ENCODE data around the gene PLCH1. TPM values are rescaled to one million over a fixed set of nuclear protein-coding genes. Genes with fewer than 3 reads are reported as not detected.

PLCH1 gene
- total and polyA plus RNA-seq, 9 of the 15 experiments (the other 6 are each of a cell fraction or from before 2014, with no cell fraction given): 0.17 to 0.62 (median 0.40) TPM

- Histone ChIP-seq H3K27me3 (ENCODE audit: control insufficient read depth in 2 of 2, insufficient read depth in 2 of 2, low read length in 2 of 2) (no peaks in the 10 kb centered on the region), H2AFZ (ENCODE audit: low read depth, low read length) (no peak overlapping the region), H3K4me1 (replicated peaks in 1 of 2; ENCODE audit: control insufficient read depth in 2 of 2, insufficient read depth in 2 of 2, low read length in 2 of 2) (no peaks in the 10 kb centered on the region), H3K9me3 (replicated peaks; ENCODE audit: control insufficient read depth, insufficient read depth, low read depth, low read length) (no peaks in the 10 kb centered on the region), H3K9ac (ENCODE audit: insufficient read depth in 1 of 2, low read depth in 2 of 2, low read length in 2 of 2) (no peak overlapping the region), H3K79me2 (ENCODE audit: control insufficient read depth, insufficient read depth, low read length) (no peaks in the 10 kb centered on the region), H3K9me1 (ENCODE audit: control insufficient read depth, insufficient read depth, low read length) (no peaks in the 10 kb centered on the region), H3K4me2 (ENCODE audit: insufficient read depth, low read length) (no peak overlapping the region), H4K20me1 (replicated peaks; ENCODE audit: control insufficient read depth, insufficient read depth, low read length) (no peaks in the 10 kb centered on the region), H3K36me3 (ENCODE audit: control insufficient read depth, insufficient read depth, low read length) (no peaks in the 10 kb centered on the region), H3K4me3 (no peak overlapping the region), H3K27ac (ENCODE audit: extremely low read depth, low read depth, low read length) (no peak overlapping the region)
- POLR2A ChIA-PET: no interaction called here
- DNase-seq (ENCODE audit: extremely low read depth in 1 of 4, low spot score in 3 of 4) (no peak), ATAC-seq (no peak), FAIRE-seq (no peak)
- in situ Hi-C loops (cut with MboI): no loop called here
- WGBS (ENCODE audit: insufficient coverage, low coverage, missing lambda C conversion rate): 0% methylated on average over 5 of the region's 5 CpGs
- CTCF ChIA-PET (ENCODE audit: low intra/inter-chr PET ratio): no interaction called here
- BruUV-seq (replicated peaks): no TSS peak
- no peak for TF ChIP-seq SNIP1 (IDR thresholded peaks at IDR 0.05; ENCODE audit: low read depth)
- TF ChIP-seq ZNF561 (CRISPR knock-in tag; conservative IDR thresholded peaks at IDR 0.05): no peak
- no peak for TF ChIP-seq ZZZ3 (IDR thresholded peaks at IDR 0.05)
- TF ChIP-seq DMBX1 (CRISPR knock-in tag; IDR thresholded peaks at IDR 0.05; ENCODE audit: borderline replicate concordance): no peak
- intact Hi-C loops (cut with micrococcal nuclease): no loop called here
These were observed 242.2 kb downstream of the PLCH1 start for GRCh38 chr3:155502630-155503029.

- ChIA-PET CTCF (ENCODE audit: low intra/inter-chr PET ratio) (no interaction called here), POLR2A (interaction anchor here (0.7 kb wide), 1 partner anchor 41 kb away, joined by 3 read pairs; no protein-coding TSS in a partner anchor)
- no peaks in the 10 kb centered on the region for H3K79me2 ChIP-seq (ENCODE audit: control insufficient read depth, insufficient read depth, low read length)
- no peak for FAIRE-seq
- H3K9me1 ChIP-seq (ENCODE audit: control insufficient read depth, insufficient read depth, low read length): no peaks in the 10 kb centered on the region
- intact Hi-C loops (cut with micrococcal nuclease) (no loop called here), in situ Hi-C loops (cut with MboI) (no loop called here)
- H3K4me3 ChIP-seq: no peak overlapping the region
- no peak overlapping the region for H3K9ac ChIP-seq (ENCODE audit: insufficient read depth in 1 of 2, low read depth in 2 of 2, low read length in 2 of 2)
- H2AFZ ChIP-seq (ENCODE audit: low read depth, low read length): no peak overlapping the region
- H3K4me2 ChIP-seq (ENCODE audit: insufficient read depth, low read length): no peak overlapping the region
- no peaks in the 10 kb centered on the region for H3K4me1 ChIP-seq (replicated peaks in 1 of 2; ENCODE audit: control insufficient read depth in 2 of 2, insufficient read depth in 2 of 2, low read length in 2 of 2)
- WGBS (ENCODE audit: insufficient coverage, low coverage, missing lambda C conversion rate): 0% methylated on average over 4 of the region's 4 CpGs
- BruUV-seq (replicated peaks): no TSS peak
- no peaks in the 10 kb centered on the region for H3K36me3 ChIP-seq (ENCODE audit: control insufficient read depth, insufficient read depth, low read length)
- no peak for DNase-seq (ENCODE audit: extremely low read depth in 1 of 4, low spot score in 3 of 4)
- H4K20me1 ChIP-seq (replicated peaks; ENCODE audit: control insufficient read depth, insufficient read depth, low read length): no peaks in the 10 kb centered on the region
- ATAC-seq: no peak
- H3K9me3 ChIP-seq (replicated peaks; ENCODE audit: control insufficient read depth, insufficient read depth, low read depth, low read length): no peaks in the 10 kb centered on the region
- H3K27me3 ChIP-seq (ENCODE audit: control insufficient read depth in 2 of 2, insufficient read depth in 2 of 2, low read length in 2 of 2): no peaks in the 10 kb centered on the region
- no peak overlapping the region for H3K27ac ChIP-seq (ENCODE audit: extremely low read depth, low read depth, low read length)
- TF ChIP-seq GTF2F1 (IDR thresholded peaks at IDR 0.05; ENCODE audit: low read depth, low read length) (no peak), SIX5 (IDR thresholded peaks at IDR 0.05; ENCODE audit: borderline replicate concordance in 1 of 2, insufficient read depth in 1 of 2, low read depth in 1 of 2, low read length in 2 of 2) (no peak), ZKSCAN8 (CRISPR knock-in tag; IDR thresholded peaks at IDR 0.05) (no peak), ILF3 (IDR thresholded peaks at IDR 0.05; ENCODE audit: borderline replicate concordance) (no peak), GABPA (tag; conservative IDR thresholded peaks at IDR 0.05; ENCODE audit: low read depth) (no peak), MCM7 (IDR thresholded peaks at IDR 0.05) (no peak), CREM (IDR thresholded peaks at IDR 0.05; ENCODE audit: low read depth) (no peak)
- TF ChIP-seq, protein P1, sequence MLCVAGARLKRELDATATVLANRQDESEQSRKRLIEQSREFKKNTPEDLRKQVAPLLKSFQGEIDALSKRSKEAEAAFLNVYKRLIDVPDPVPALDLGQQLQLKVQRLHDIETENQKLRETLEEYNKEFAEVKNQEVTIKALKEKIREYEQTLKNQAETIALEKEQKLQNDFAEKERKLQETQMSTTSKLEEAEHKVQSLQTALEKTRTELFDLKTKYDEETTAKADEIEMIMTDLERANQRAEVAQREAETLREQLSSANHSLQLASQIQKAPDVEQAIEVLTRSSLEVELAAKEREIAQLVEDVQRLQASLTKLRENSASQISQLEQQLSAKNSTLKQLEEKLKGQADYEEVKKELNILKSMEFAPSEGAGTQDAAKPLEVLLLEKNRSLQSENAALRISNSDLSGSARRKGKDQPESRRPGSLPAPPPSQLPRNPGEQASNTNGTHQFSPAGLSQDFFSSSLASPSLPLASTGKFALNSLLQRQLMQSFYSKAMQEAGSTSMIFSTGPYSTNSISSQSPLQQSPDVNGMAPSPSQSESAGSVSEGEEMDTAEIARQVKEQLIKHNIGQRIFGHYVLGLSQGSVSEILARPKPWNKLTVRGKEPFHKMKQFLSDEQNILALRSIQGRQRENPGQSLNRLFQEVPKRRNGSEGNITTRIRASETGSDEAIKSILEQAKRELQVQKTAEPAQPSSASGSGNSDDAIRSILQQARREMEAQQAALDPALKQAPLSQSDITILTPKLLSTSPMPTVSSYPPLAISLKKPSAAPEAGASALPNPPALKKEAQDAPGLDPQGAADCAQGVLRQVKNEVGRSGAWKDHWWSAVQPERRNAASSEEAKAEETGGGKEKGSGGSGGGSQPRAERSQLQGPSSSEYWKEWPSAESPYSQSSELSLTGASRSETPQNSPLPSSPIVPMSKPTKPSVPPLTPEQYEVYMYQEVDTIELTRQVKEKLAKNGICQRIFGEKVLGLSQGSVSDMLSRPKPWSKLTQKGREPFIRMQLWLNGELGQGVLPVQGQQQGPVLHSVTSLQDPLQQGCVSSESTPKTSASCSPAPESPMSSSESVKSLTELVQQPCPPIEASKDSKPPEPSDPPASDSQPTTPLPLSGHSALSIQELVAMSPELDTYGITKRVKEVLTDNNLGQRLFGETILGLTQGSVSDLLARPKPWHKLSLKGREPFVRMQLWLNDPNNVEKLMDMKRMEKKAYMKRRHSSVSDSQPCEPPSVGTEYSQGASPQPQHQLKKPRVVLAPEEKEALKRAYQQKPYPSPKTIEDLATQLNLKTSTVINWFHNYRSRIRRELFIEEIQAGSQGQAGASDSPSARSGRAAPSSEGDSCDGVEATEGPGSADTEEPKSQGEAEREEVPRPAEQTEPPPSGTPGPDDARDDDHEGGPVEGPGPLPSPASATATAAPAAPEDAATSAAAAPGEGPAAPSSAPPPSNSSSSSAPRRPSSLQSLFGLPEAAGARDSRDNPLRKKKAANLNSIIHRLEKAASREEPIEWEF (CRISPR knock-in tag; IDR thresholded peaks at IDR 0.05): no peak
These were observed 244.6 kb downstream of the PLCH1 start for GRCh38 chr3:155500194-155500818.

All from K562 (cell line).